Measurements from ENCODE around the gene ABR. TPM values are rescaled to one million over a fixed set of nuclear protein-coding genes. Genes with fewer than 3 reads are reported as not detected.

The ABR gene
- total RNA-seq, 1 donor from 2014 or later, result 59.7 TPM

DNA sequence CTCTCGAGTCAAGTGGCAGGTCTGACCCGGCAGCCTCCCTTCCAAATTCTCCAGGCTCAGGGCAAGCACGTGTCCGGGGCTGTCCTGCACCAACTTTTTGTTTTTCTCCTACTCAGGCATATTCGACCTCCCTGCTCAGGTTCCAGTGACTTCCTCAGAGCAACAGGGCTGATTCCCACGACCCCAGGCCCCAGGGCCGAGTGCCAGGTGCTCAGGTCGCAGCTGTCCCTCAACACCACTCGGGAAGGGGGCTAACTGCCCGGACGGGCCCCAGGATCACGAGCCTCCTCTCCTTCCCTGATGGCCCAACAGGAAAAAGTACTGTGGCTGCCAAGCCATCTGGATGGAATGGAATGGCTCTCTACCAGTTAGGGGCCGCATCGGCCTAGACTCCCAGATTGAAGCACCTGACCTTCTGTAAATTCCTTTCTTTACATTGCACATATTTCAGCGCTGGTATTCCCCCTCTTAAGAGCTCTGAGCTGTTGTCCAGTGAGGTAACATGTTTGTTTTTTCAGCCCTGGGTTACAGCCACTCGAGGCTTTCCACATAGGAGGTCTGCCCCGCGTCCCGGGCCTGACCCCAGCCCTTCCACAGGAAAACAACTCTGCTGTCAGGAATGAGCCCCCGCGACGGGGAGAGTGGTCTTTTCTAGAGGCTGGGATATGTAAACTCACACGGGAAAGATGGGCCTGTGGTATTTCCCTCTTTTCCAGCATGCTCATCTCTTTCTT, 225.2 kb downstream of the ABR start:
- no peaks in the 10 kb centered on the region for H3K27me3 Mint-ChIP-seq (ENCODE audit: low read depth)
- no peak for DNase-seq (ENCODE audit: low read depth, low spot score)

DNA sequence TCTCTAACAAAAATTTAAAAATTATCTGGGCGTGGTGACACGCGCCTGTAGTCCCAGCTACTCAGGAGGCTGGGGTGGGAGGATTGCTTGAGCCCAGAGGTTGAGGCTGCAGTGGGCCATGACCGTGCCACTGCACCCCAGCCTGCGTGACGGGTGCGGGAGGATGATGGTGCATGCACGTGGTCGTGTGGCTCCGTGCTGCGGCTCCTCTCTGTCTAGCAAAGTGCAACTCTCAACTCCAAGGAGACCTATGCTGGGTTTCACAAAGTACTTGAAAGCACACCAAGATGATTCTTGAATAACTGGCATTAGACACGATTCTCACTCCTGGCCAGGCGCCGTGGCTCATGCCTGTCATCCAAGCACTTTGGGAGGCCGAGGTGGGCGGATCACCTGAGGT, 226.0 kb downstream of the ABR start:
- Mint-ChIP-seq H3K4me3 (no peak overlapping the region), H3K9me3 (no peaks in the 10 kb centered on the region), H3K27ac (ENCODE audit: unreplicated experiment) (no peak overlapping the region), H3K4me1 (peaks cover 48% of the 10 kb centered on the region), H3K36me3 (ENCODE audit: low read depth) (peaks cover 9% of the 10 kb centered on the region), H3K27me3 (ENCODE audit: low read depth) (no peaks in the 10 kb centered on the region)
- DNase-seq (ENCODE audit: low read depth, low spot score), result no peak
- TF ChIP-seq, protein P1, sequence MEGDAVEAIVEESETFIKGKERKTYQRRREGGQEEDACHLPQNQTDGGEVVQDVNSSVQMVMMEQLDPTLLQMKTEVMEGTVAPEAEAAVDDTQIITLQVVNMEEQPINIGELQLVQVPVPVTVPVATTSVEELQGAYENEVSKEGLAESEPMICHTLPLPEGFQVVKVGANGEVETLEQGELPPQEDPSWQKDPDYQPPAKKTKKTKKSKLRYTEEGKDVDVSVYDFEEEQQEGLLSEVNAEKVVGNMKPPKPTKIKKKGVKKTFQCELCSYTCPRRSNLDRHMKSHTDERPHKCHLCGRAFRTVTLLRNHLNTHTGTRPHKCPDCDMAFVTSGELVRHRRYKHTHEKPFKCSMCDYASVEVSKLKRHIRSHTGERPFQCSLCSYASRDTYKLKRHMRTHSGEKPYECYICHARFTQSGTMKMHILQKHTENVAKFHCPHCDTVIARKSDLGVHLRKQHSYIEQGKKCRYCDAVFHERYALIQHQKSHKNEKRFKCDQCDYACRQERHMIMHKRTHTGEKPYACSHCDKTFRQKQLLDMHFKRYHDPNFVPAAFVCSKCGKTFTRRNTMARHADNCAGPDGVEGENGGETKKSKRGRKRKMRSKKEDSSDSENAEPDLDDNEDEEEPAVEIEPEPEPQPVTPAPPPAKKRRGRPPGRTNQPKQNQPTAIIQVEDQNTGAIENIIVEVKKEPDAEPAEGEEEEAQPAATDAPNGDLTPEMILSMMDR (conservative IDR thresholded peaks at IDR 0.05), result no peak

More for the DNA sequence above, 225.2 kb downstream of the ABR start:
- Mint-ChIP-seq H3K9me3 (no peaks in the 10 kb centered on the region), H3K4me3 (peak overlapping the region; percentile 43), H3K4me1 (peaks cover 48% of the 10 kb centered on the region), H3K27ac (ENCODE audit: unreplicated experiment) (no peak overlapping the region), H3K36me3 (ENCODE audit: low read depth) (peaks cover 9% of the 10 kb centered on the region)
- TF ChIP-seq, protein P1 (conservative IDR thresholded peaks at IDR 0.05), result no peak

Small RNA genes within 50 kb of the gene (microRNA-seq; reads per million reads assigned to microRNA genes)
- 5.3 reads per million for gene MIR3183

Other genes with a start within 250 kb of the ABR start
- gene NXN, start 200.2 kb downstream of the ABR start, total RNA-seq, result 75.9 and 76.4 TPM in 2 replicates
- gene TIMM22, start 182.9 kb downstream of the ABR start, total RNA-seq, result 18.7 and 19.5 TPM in 2 replicates
- gene BHLHA9, start 90.5 kb upstream of the ABR start, total RNA-seq, result not detected in 2 replicates
- gene TRARG1, start 99.7 kb upstream of the ABR start, total RNA-seq, result 0.07 and 0.18 TPM in 2 replicates
- gene YWHAE, start 220.2 kb upstream of the ABR start, total RNA-seq, result 1,231 and 1,295 TPM in 2 replicates